Fibroblast of lung (primary cell): Measurements from ENCODE around the gene TBC1D2B. TPM values are rescaled to one million over a fixed set of nuclear protein-coding genes. Genes with fewer than 3 reads are reported as not detected.

Experiments used
- DNase-seq, 2 donors: peaks; one replicate each; pipeline versions ENCODE4 v3.0.0 to v3.0.0-alpha.2; 2010; ENCODE audit warnings: low read depth in 2 of 2
- H2AFZ ChIP-seq: 2 replicates; pipeline ENCODE4 v1.5.1; 2012; ENCODE audit warnings: low read length, control low read depth, inconsistent platforms
- H3K27ac ChIP-seq: 2 replicates; pipeline ENCODE4 v1.5.1; 2011; ENCODE audit warnings: low read length, control low read depth; ENCODE audit not compliant: insufficient read depth
- H3K27me3 ChIP-seq: 2 replicates; pipeline ENCODE4 v1.5.1; 2011; ENCODE audit warnings: mild to moderate bottlenecking, low read length; ENCODE audit not compliant: control insufficient read depth, insufficient read depth
- H3K36me3 ChIP-seq: 2 replicates; pipeline ENCODE4 v1.5.1; 2011; ENCODE audit warnings: low read length; ENCODE audit not compliant: control insufficient read depth, insufficient read depth
- H3K4me1 ChIP-seq: 2 replicates; pipeline ENCODE4 v1.5.1; 2011; ENCODE audit warnings: low read length; ENCODE audit not compliant: control insufficient read depth, insufficient read depth; ENCODE audit errors: extremely low read depth
- H3K4me2 ChIP-seq: 2 replicates; pipeline ENCODE4 v1.5.1; 2011; ENCODE audit warnings: low read length, control low read depth; ENCODE audit not compliant: insufficient read depth; ENCODE audit errors: extremely low read depth
- H3K4me3 ChIP-seq, 4 experiments: fragments of 200-600 bp in 1 of 4; sonication (generic) in 1 of 4; replicated peaks in 1 of 4; 2 replicates each; pipeline ENCODE4 v1.5.1; 2011 to 2016; ENCODE audit warnings: low read length in 4 of 4, low read depth in 3 of 4, mild to moderate bottlenecking in 3 of 4, control low read depth in 2 of 4, inconsistent platforms in 1 of 4, mixed read lengths in 1 of 4; ENCODE audit not compliant: insufficient read depth in 1 of 4; ENCODE audit errors: control extremely low read depth in 1 of 4
- H3K79me2 ChIP-seq: 2 replicates; pipeline ENCODE4 v1.5.1; 2012; ENCODE audit warnings: mild to moderate bottlenecking, low read length, inconsistent platforms; ENCODE audit not compliant: control insufficient read depth, insufficient read depth
- H3K9ac ChIP-seq: 2 replicates; pipeline ENCODE4 v1.5.1; 2011; ENCODE audit warnings: mild to moderate bottlenecking, low read length, control low read depth; ENCODE audit not compliant: insufficient read depth
- H3K9me3 ChIP-seq: 2 replicates; pipeline ENCODE4 v1.5.1; 2012; ENCODE audit warnings: low read depth, low read length; ENCODE audit not compliant: control insufficient read depth, insufficient read depth
- H4K20me1 ChIP-seq: 2 replicates; pipeline ENCODE4 v1.5.1; 2011; ENCODE audit warnings: low read length; ENCODE audit not compliant: control insufficient read depth, insufficient read depth; ENCODE audit errors: extremely low read depth
- EZH2 ChIP-seq: IDR thresholded peaks from 2 replicates; pipeline ENCODE4 v1.5.1; 2012; ENCODE audit warnings: low read length, control low read depth, mild to moderate bottlenecking; ENCODE audit errors: missing control alignments
- polyA plus RNA-seq, 2 donors: library from polyadenylated mRNA; depleted of rRNA in 1 of 2; stranded (reverse) in 1 of 2; unstranded in 1 of 2; fragments of >200 nt; gene quantifications; 2 replicates each; pipeline ENCODE4 v1.2.1, GENCODE V29; 2011 to 2012; ENCODE audit warnings: missing spikeins in 1 of 2
- total RNA-seq: library from RNA; depleted of rRNA; stranded (reverse); fragments of >200 nt; gene quantifications from 2 replicates; pipeline ENCODE4 v1.2.1, GENCODE V29; 2014
- TF ChIP-seq, protein P1 (sequence below), 2 donors: IDR thresholded peaks in 1 of 2; conservative IDR thresholded peaks in 1 of 2; 1 replicate in 1 of 2; 2 replicates in 1 of 2; pipeline ENCODE4 v1.5.1; 2011 to 2012; ENCODE audit warnings: low read length in 2 of 2, control low read depth in 1 of 2, inconsistent platforms in 1 of 2, low read depth in 1 of 2, mild to moderate bottlenecking in 1 of 2

Gene TBC1D2B
- total and polyA plus RNA-seq, 2 donors (not counting 1 experiment from before 2014, with no cell fraction given): 49.4 to 73.3 TPM

DNA sequence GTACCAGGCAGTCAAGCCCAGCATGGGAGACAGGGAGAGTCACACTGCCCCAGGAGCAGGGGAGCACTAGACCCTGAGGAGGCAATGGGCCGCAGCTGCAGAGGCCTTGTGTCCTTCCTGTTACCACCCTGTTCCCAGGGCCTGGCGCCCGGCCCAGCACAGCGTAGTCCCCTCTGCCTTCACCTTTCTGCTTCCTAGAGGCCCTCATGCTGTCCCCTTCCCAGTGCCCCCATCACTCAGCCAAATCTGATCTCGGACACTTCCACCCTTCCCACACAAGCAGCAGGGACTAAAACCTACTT lies 6.9 kb upstream of the TBC1D2B start:
- no peaks in the 10 kb centered on the region for H3K9me3 ChIP-seq
- no peaks in the 10 kb centered on the region for H3K27me3 ChIP-seq
- H3K9ac ChIP-seq: no peak overlapping the region
- no peaks in the 10 kb centered on the region for H3K79me2 ChIP-seq
- no peak overlapping the region for H2AFZ ChIP-seq
- no peak for DNase-seq
- H3K4me1 ChIP-seq: no peaks in the 10 kb centered on the region
- H3K27ac ChIP-seq: no peak overlapping the region
- no peaks in the 10 kb centered on the region for H4K20me1 ChIP-seq
- H3K36me3 ChIP-seq: no peaks in the 10 kb centered on the region
- no peak for TF ChIP-seq EZH2
- TF ChIP-seq, protein P1, sequence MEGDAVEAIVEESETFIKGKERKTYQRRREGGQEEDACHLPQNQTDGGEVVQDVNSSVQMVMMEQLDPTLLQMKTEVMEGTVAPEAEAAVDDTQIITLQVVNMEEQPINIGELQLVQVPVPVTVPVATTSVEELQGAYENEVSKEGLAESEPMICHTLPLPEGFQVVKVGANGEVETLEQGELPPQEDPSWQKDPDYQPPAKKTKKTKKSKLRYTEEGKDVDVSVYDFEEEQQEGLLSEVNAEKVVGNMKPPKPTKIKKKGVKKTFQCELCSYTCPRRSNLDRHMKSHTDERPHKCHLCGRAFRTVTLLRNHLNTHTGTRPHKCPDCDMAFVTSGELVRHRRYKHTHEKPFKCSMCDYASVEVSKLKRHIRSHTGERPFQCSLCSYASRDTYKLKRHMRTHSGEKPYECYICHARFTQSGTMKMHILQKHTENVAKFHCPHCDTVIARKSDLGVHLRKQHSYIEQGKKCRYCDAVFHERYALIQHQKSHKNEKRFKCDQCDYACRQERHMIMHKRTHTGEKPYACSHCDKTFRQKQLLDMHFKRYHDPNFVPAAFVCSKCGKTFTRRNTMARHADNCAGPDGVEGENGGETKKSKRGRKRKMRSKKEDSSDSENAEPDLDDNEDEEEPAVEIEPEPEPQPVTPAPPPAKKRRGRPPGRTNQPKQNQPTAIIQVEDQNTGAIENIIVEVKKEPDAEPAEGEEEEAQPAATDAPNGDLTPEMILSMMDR (conservative IDR thresholded peaks at IDR 0.05 in 1 of 2, IDR thresholded peaks at IDR 0.05 in 1 of 2; ENCODE audit: low read depth in 1 of 2, low read length in 2 of 2): no peak
- H3K4me2 ChIP-seq: no peak overlapping the region
- H3K4me3 ChIP-seq: no peak overlapping the region

GRCh38 chr15:78083687-78084448 lies 6.4 kb upstream of the TBC1D2B start:
- no peak overlapping the region for H3K4me2 ChIP-seq
- H3K79me2 ChIP-seq: no peaks in the 10 kb centered on the region
- no peak overlapping the region for H3K9ac ChIP-seq
- no peaks in the 10 kb centered on the region for H3K36me3 ChIP-seq
- DNase-seq: no peak
- H3K27ac ChIP-seq: no peak overlapping the region
- no peaks in the 10 kb centered on the region for H4K20me1 ChIP-seq
- no peaks in the 10 kb centered on the region for H3K9me3 ChIP-seq
- H3K27me3 ChIP-seq: no peaks in the 10 kb centered on the region
- H2AFZ ChIP-seq: no peak overlapping the region
- TF ChIP-seq, protein P1 (conservative IDR thresholded peaks at IDR 0.05 in 1 of 2, IDR thresholded peaks at IDR 0.05 in 1 of 2; ENCODE audit: low read depth in 1 of 2, low read length in 2 of 2): no peak
- no peak for TF ChIP-seq EZH2
- no peaks in the 10 kb centered on the region for H3K4me1 ChIP-seq
- no peak overlapping the region for H3K4me3 ChIP-seq

DNA sequence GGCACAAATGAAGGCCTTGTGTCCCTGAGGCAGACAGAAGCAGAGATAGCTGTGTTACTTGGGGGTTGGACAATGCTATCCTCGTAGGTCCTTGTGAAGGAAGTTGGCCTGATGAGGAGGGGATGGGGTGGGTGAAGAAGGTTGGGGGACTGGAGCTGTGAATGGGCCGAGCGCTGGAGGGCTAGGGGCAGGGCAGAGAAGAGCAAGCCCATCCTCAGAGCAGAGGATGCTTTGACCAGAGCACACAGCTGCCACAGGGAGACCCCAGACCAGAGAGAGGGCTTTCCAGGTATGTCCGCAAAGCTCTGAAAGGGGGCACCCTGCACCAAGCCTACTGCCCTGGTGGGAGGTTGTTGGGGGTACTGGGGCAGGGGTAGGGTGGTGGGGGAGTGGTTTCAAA lies 5.7 kb upstream of the TBC1D2B start:
- TF ChIP-seq, protein P1 (conservative IDR thresholded peaks at IDR 0.05 in 1 of 2, IDR thresholded peaks at IDR 0.05 in 1 of 2; ENCODE audit: low read depth in 1 of 2, low read length in 2 of 2): no peak
- TF ChIP-seq EZH2: no peak

More for the DNA sequence above, 5.7 kb upstream of the TBC1D2B start:
- H3K79me2 ChIP-seq: no peaks in the 10 kb centered on the region
- no peak overlapping the region for H3K27ac ChIP-seq
- H3K4me3 ChIP-seq: no peak overlapping the region
- no peak overlapping the region for H2AFZ ChIP-seq
- no peaks in the 10 kb centered on the region for H3K9me3 ChIP-seq
- H4K20me1 ChIP-seq: no peaks in the 10 kb centered on the region
- H3K27me3 ChIP-seq: no peaks in the 10 kb centered on the region
- DNase-seq: no peak
- H3K36me3 ChIP-seq: no peaks in the 10 kb centered on the region
- H3K9ac ChIP-seq: no peak overlapping the region
- no peak overlapping the region for H3K4me2 ChIP-seq
- H3K4me1 ChIP-seq: no peaks in the 10 kb centered on the region
